Mesenchymal stem cell (in vitro differentiated cells and primary cell): ENCODE data around the gene HIF1A.

ENCODE experiments used
- DNase-seq: peaks from one replicate; pipeline ENCODE4 v3.0.0-alpha.2; 2013
- H2AFZ ChIP-seq: one replicate; pipeline ENCODE4 v1.6.1; 2013; ENCODE audit warnings: low read depth, mild to moderate bottlenecking, control low read depth, inconsistent platforms, low read length, moderate library complexity
- H2AK5ac ChIP-seq: 2 replicates; pipeline ENCODE4 v1.6.1; 2013; ENCODE audit warnings: low read length, moderate library complexity, mild to moderate bottlenecking, inconsistent platforms; ENCODE audit not compliant: severe bottlenecking
- H2BK120ac ChIP-seq: one replicate; pipeline ENCODE4 v1.6.1; 2013; ENCODE audit warnings: low read depth, mild to moderate bottlenecking, inconsistent platforms, low read length, moderate library complexity
- H2BK12ac ChIP-seq, 2 experiments: one replicate each; pipeline ENCODE4 v1.6.1; 2013; ENCODE audit warnings: inconsistent platforms in 2 of 2, low read length in 2 of 2, mild to moderate bottlenecking in 2 of 2, moderate library complexity in 2 of 2, control low read depth in 1 of 2
- H2BK15ac ChIP-seq: one replicate; pipeline ENCODE4 v1.6.1; 2013; ENCODE audit warnings: mild to moderate bottlenecking, low read depth, inconsistent platforms; ENCODE audit not compliant: poor library complexity, severe bottlenecking
- H2BK5ac ChIP-seq: 2 replicates; pipeline ENCODE4 v1.6.1; 2013; ENCODE audit warnings: low read depth, mild to moderate bottlenecking, low read length, control low read depth, inconsistent platforms; ENCODE audit not compliant: poor library complexity, severe bottlenecking
- H3K14ac ChIP-seq, 2 experiments: one replicate each; pipeline ENCODE4 v1.6.1; 2013; ENCODE audit warnings: inconsistent platforms in 2 of 2, low read length in 2 of 2, control low read depth in 1 of 2, mild to moderate bottlenecking in 1 of 2, moderate library complexity in 1 of 2
- H3K18ac ChIP-seq, 2 experiments: one replicate each; pipeline ENCODE4 v1.6.1; 2013; ENCODE audit warnings: inconsistent platforms in 2 of 2, low read length in 2 of 2, control low read depth in 1 of 2, low read depth in 1 of 2, mild to moderate bottlenecking in 1 of 2
- H3K23ac ChIP-seq, 2 experiments: one replicate each; pipeline ENCODE4 v1.6.1; 2013; ENCODE audit warnings: inconsistent platforms in 2 of 2, low read length in 2 of 2, mild to moderate bottlenecking in 2 of 2, moderate library complexity in 2 of 2, control low read depth in 1 of 2
- H3K27ac ChIP-seq: 2 replicates; pipeline ENCODE4 v1.5.1; 2013; ENCODE audit warnings: mild to moderate bottlenecking, moderate library complexity, low read length, control low read depth, inconsistent platforms; ENCODE audit not compliant: poor library complexity, severe bottlenecking
- H3K27me3 ChIP-seq, 2 experiments: 2 replicates each; pipeline versions ENCODE4 v1.6.1 to v1.7.0; 2013; ENCODE audit warnings: low read length in 2 of 2, mild to moderate bottlenecking in 2 of 2, moderate library complexity in 2 of 2, control low read depth in 1 of 2, inconsistent platforms in 1 of 2; ENCODE audit not compliant: control insufficient read depth in 1 of 2, insufficient read depth in 1 of 2
- H3K36me3 ChIP-seq, 2 experiments: 2 replicates each; pipeline versions ENCODE4 v1.6.1 to v1.7.0; 2013; ENCODE audit warnings: low read length in 2 of 2, control low read depth in 1 of 2, inconsistent platforms in 1 of 2, low read depth in 1 of 2, mild to moderate bottlenecking in 1 of 2; ENCODE audit not compliant: insufficient read depth in 2 of 2, control insufficient read depth in 1 of 2
- H3K4ac ChIP-seq, 2 experiments: one replicate each; pipeline ENCODE4 v1.6.1; 2013; ENCODE audit warnings: inconsistent platforms in 2 of 2, low read length in 2 of 2, mild to moderate bottlenecking in 2 of 2, moderate library complexity in 2 of 2, control low read depth in 1 of 2, low read depth in 1 of 2
- H3K4me1 ChIP-seq: 2 replicates; pipeline ENCODE4 v1.6.1; 2013; ENCODE audit warnings: low read depth, low read length, control low read depth; ENCODE audit not compliant: control insufficient read depth, insufficient read depth
- H3K4me2 ChIP-seq: 2 replicates; pipeline ENCODE4 v1.6.1; 2013; ENCODE audit warnings: low read length, mild to moderate bottlenecking, inconsistent platforms; ENCODE audit not compliant: poor library complexity, severe bottlenecking
- H3K4me3 ChIP-seq, 2 experiments: 2 replicates each; pipeline versions ENCODE4 v1.5.1 to v1.7.0; 2013; ENCODE audit warnings: low read length in 2 of 2, mild to moderate bottlenecking in 2 of 2, control low read depth in 1 of 2, low read depth in 1 of 2; ENCODE audit not compliant: insufficient read depth in 1 of 2
- H3K79me1 ChIP-seq: replicated peaks from 2 replicates; pipeline ENCODE4 v1.6.1; 2013; ENCODE audit warnings: mild to moderate bottlenecking, control low read depth, low read length, inconsistent platforms; ENCODE audit not compliant: poor library complexity, severe bottlenecking
- H3K9ac ChIP-seq: 2 replicates; pipeline ENCODE4 v1.7.0; 2013; ENCODE audit warnings: mild to moderate bottlenecking, low read length, moderate library complexity
- H3K9me3 ChIP-seq: 2 replicates; pipeline ENCODE4 v1.7.0; 2013; ENCODE audit warnings: mild to moderate bottlenecking, low read length; ENCODE audit not compliant: control insufficient read depth
- H4K8ac ChIP-seq: one replicate; pipeline ENCODE4 v1.6.1; 2013; ENCODE audit warnings: inconsistent platforms, mild to moderate bottlenecking, low read length, moderate library complexity
- H4K91ac ChIP-seq: one replicate; pipeline ENCODE4 v1.6.1; 2013; ENCODE audit warnings: mild to moderate bottlenecking, low read length, inconsistent platforms
- WGBS: methylation state at CpG from one replicate; pipeline ENCODE4 v1.1.7; 2013; ENCODE audit warnings: mixed read lengths; 5-methylcytosine and 5-hydroxymethylcytosine counted together

The HIF1A gene

GRCh38 chr14:61672796-61673195 is 22.5 kb upstream of the HIF1A start:
- Histone ChIP-seq H2BK120ac (peak overlapping the region; percentile 94), H3K23ac (no peak overlapping the region), H3K4ac (peak overlapping the region in 1 of 2 experiments; percentile 85), H3K4me3 (no peak overlapping the region), H3K36me3 (no peaks in the 10 kb centered on the region), H3K9me3 (no peaks in the 10 kb centered on the region), H3K4me2 (no peak overlapping the region), H3K18ac (peak overlapping the region in 1 of 2 experiments; percentile 39), H3K14ac (no peak overlapping the region), H2AK5ac (peak overlapping the region; percentile 67), H2BK12ac (peak overlapping the region in 1 of 2 experiments; percentile 17), H3K4me1 (peaks cover 4% of the 10 kb centered on the region), H2BK5ac (no peak overlapping the region), H2BK15ac (peak overlapping the region; percentile 69), H3K27ac (no peak overlapping the region), H3K9ac (no peak overlapping the region), H2AFZ (no peak overlapping the region), H4K91ac (peak overlapping the region; percentile 48), H3K27me3 (no peaks in the 10 kb centered on the region), H4K8ac (peak overlapping the region; percentile 53), H3K79me1 (no peaks in the 10 kb centered on the region)
- no peak for DNase-seq
- 87% methylated on average over 6 of the region's 7 CpGs for WGBS

- Histone ChIP-seq H2BK15ac (peak overlapping the region; percentile 69), H3K4ac (no peak overlapping the region), H3K9me3 (no peaks in the 10 kb centered on the region), H3K79me1 (no peaks in the 10 kb centered on the region), H2AK5ac (no peak overlapping the region), H3K18ac (no peak overlapping the region), H4K91ac (no peak overlapping the region), H3K9ac (no peak overlapping the region), H2BK120ac (no peak overlapping the region), H2BK12ac (no peak overlapping the region), H2AFZ (no peak overlapping the region), H3K27ac (peak overlapping the region; percentile 16), H3K4me3 (no peak overlapping the region), H4K8ac (no peak overlapping the region), H3K4me1 (peaks cover 4% of the 10 kb centered on the region), H3K23ac (no peak overlapping the region), H3K27me3 (no peaks in the 10 kb centered on the region), H3K36me3 (no peaks in the 10 kb centered on the region), H3K14ac (no peak overlapping the region), H2BK5ac (no peak overlapping the region), H3K4me2 (no peak overlapping the region)
- no peak for DNase-seq
- no CpG with 5 or more reads among the region's 5 CpGs for WGBS
Observed at GRCh38 chr14:61673305-61673704, 22.0 kb upstream of the HIF1A start.

GRCh38 chr14:61675291-61675690 is 20.0 kb upstream of the HIF1A start:
- H2AFZ ChIP-seq, result no peak overlapping the region
- no peak overlapping the region for H3K4ac ChIP-seq
- no peak overlapping the region for H3K27ac ChIP-seq
- no peak overlapping the region for H4K91ac ChIP-seq
- no peak overlapping the region for H3K18ac ChIP-seq
- no peak overlapping the region for H3K4me3 ChIP-seq
- no peaks in the 10 kb centered on the region for H3K27me3 ChIP-seq
- H3K4me1 ChIP-seq, result peaks cover 6% of the 10 kb centered on the region
- WGBS, result 100% methylated on average over 3 of the region's 3 CpGs
- no peak overlapping the region for H2BK15ac ChIP-seq
- no peak overlapping the region for H3K9ac ChIP-seq
- H3K9me3 ChIP-seq, result no peaks in the 10 kb centered on the region
- no peak overlapping the region for H2BK120ac ChIP-seq
- H3K36me3 ChIP-seq, result no peaks in the 10 kb centered on the region
- no peak overlapping the region for H3K14ac ChIP-seq
- no peak overlapping the region for H2BK5ac ChIP-seq
- H3K79me1 ChIP-seq, result no peaks in the 10 kb centered on the region
- no peak for DNase-seq
- H3K4me2 ChIP-seq, result no peak overlapping the region
- no peak overlapping the region for H3K23ac ChIP-seq
- peak overlapping the region in 1 of 2 experiments; percentile 39 for H2BK12ac ChIP-seq
- no peak overlapping the region for H2AK5ac ChIP-seq
- H4K8ac ChIP-seq, result no peak overlapping the region

GRCh38 chr14:61677479-61677878 is 17.8 kb upstream of the HIF1A start:
- H4K91ac ChIP-seq, result no peak overlapping the region
- H2BK12ac ChIP-seq, result no peak overlapping the region
- H2AK5ac ChIP-seq, result no peak overlapping the region
- no peak for DNase-seq
- H3K23ac ChIP-seq, result no peak overlapping the region
- no peaks in the 10 kb centered on the region for H3K79me1 ChIP-seq
- H3K14ac ChIP-seq, result no peak overlapping the region
- H3K4ac ChIP-seq, result no peak overlapping the region
- H2BK15ac ChIP-seq, result no peak overlapping the region
- H3K4me3 ChIP-seq, result no peak overlapping the region
- H3K4me2 ChIP-seq, result no peak overlapping the region
- H3K4me1 ChIP-seq, result peaks cover 6% of the 10 kb centered on the region
- no peak overlapping the region for H4K8ac ChIP-seq
- no peak overlapping the region for H3K18ac ChIP-seq
- H3K9ac ChIP-seq, result no peak overlapping the region
- H3K9me3 ChIP-seq, result no peaks in the 10 kb centered on the region
- no peak overlapping the region for H2AFZ ChIP-seq
- no peaks in the 10 kb centered on the region for H3K36me3 ChIP-seq
- no peak overlapping the region for H2BK120ac ChIP-seq
- H3K27ac ChIP-seq, result no peak overlapping the region
- no peaks in the 10 kb centered on the region for H3K27me3 ChIP-seq
- no peak overlapping the region for H2BK5ac ChIP-seq
